CD4-positive, CD25-positive, alpha-beta regulatory T cell (primary cell): ENCODE results near the gene MYD88. TPM values are rescaled to one million over a fixed set of nuclear protein-coding genes. Genes with fewer than 3 reads are reported as not detected.

ENCODE experiments used
- ATAC-seq, 2 donors: fragments of 150-1000 bp; cut with Tn5 transposase; one replicate each; pipeline ENCODE4 v1.10.0; 2021; ENCODE audit warnings: low read depth in 2 of 2, moderate number of reproducible peaks in 2 of 2, moderate library complexity in 1 of 2
- DNase-seq, 3 donors: peaks; one replicate each; pipeline versions ENCODE4 v3.0.0 to v3.0.0-alpha.2; 2012 to 2022; ENCODE audit warnings: mixed read lengths in 1 of 3
- H3K27ac ChIP-seq: one replicate; pipeline ENCODE4 v1.7.0; 2013; ENCODE audit warnings: mild to moderate bottlenecking, low read length; ENCODE audit not compliant: insufficient read depth, poor library complexity, severe bottlenecking
- H3K27me3 ChIP-seq: one replicate; pipeline ENCODE4 v1.7.0; 2013; ENCODE audit warnings: low read length; ENCODE audit not compliant: control insufficient read depth, insufficient read depth
- H3K36me3 ChIP-seq: one replicate; pipeline ENCODE4 v1.7.0; 2013; ENCODE audit warnings: mild to moderate bottlenecking, low read length, moderate library complexity; ENCODE audit not compliant: control insufficient read depth, insufficient read depth
- H3K4me1 ChIP-seq: 2 replicates; pipeline ENCODE4 v1.7.0; 2013; ENCODE audit warnings: mild to moderate bottlenecking, low read length; ENCODE audit not compliant: insufficient read depth, control insufficient read depth, poor library complexity, severe bottlenecking
- H3K4me3 ChIP-seq: one replicate; pipeline ENCODE4 v1.7.0; 2013; ENCODE audit warnings: low read depth, mild to moderate bottlenecking, low read length, moderate library complexity
- H3K9me3 ChIP-seq, 2 experiments: 1 replicate in 1 of 2; 2 replicates in 1 of 2; pipeline ENCODE4 v1.7.0; 2013; ENCODE audit warnings: low read length in 2 of 2, mild to moderate bottlenecking in 1 of 2, moderate library complexity in 1 of 2; ENCODE audit not compliant: control insufficient read depth in 2 of 2
- H3K27ac Mint-ChIP-seq, 3 donors: one replicate each; pipeline ENCODE4 v1.8.0; 2020 to 2022; ENCODE audit warnings: mild to moderate bottlenecking in 3 of 3, mixed read lengths in 3 of 3, moderate library complexity in 2 of 3
- H3K27me3 Mint-ChIP-seq: one replicate; pipeline ENCODE4 v1.8.0; 2022; ENCODE audit warnings: mild to moderate bottlenecking, mixed read lengths
- H3K36me3 Mint-ChIP-seq: one replicate; pipeline ENCODE4 v1.8.0; 2020; ENCODE audit warnings: mixed read lengths
- H3K4me1 Mint-ChIP-seq, 4 donors: one replicate each; pipeline ENCODE4 v1.8.0; 2020 to 2022; ENCODE audit warnings: mixed read lengths in 4 of 4, mild to moderate bottlenecking in 1 of 4
- H3K4me3 Mint-ChIP-seq, 4 donors: one replicate each; pipeline ENCODE4 v1.8.0; 2020 to 2022; ENCODE audit warnings: mild to moderate bottlenecking in 4 of 4, mixed read lengths in 4 of 4, moderate library complexity in 3 of 4
- H3K9me3 Mint-ChIP-seq, 7 donors: one replicate each; pipeline ENCODE4 v1.8.0; 2020 to 2022; ENCODE audit warnings: mixed read lengths in 7 of 7, mild to moderate bottlenecking in 3 of 7, moderate library complexity in 2 of 7
- polyA plus RNA-seq, 4 donors: library from polyadenylated mRNA; unstranded; fragments of 300-500 nt; fragmentation: Illumina TruSeq; gene quantifications; one replicate each; pipeline ENCODE4 v1.2.3, GENCODE V29; 2021
- total RNA-seq: library from RNA; stranded (reverse); gene quantifications from one replicate; pipeline ENCODE4 v1.2.3, GENCODE V29; 2022

Gene MYD88
- total and polyA plus RNA-seq, 5 donors from 2014 or later = 49.9 to 184 (median 126) TPM

DNA sequence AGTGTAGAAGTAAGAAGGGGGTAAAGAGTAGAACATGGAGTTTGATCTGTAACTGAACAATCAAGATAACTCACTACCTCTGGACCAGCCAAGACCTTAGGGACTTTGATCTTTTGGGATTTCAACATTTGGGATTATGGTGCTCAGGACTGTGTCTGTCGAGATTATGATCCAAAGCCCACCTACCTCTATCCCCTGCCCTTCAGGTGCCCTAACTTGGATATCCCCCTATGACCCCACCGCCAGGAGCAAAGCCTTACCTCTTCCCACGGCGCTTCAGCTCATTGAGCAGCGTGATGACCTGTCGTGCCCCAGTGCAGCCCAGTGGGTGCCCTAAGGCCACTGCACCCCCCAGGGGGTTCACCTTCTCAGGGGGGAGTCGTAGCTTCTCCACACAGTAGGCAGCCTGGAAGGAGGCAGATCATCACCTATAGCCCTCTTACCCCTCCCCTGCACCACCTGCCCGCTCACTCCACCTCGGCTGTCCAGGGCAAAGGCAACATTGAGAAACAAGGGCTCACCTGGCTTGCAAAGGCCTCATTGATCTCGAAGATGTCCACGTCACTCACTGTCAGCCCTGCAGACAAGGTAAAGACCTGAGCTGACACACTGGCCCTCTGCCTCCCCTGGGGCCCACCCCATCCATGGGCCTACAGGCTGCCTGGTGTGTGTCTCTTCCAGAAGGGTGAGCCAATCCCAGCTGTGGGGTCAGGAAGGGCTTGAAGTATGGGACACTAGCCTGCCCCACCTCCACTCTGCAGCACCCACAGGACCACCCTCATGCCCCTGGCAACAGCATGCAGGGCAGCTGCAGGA, 12.9 kb upstream of the MYD88 start:
- H3K4me1 ChIP-seq = peaks cover 7% of the 10 kb centered on the region
- no peaks in the 10 kb centered on the region for H3K9me3 ChIP-seq
- H3K36me3 ChIP-seq = peaks cover 91% of the 10 kb centered on the region
- Mint-ChIP-seq H3K27me3 (no peaks in the 10 kb centered on the region), H3K27ac (peak overlapping the region in 1 of 3 donors; percentile 36), H3K4me3 (no peak overlapping the region), H3K36me3 (peaks cover 48% of the 10 kb centered on the region), H3K4me1 (peaks cover 0 to 18% (median 8%) of the 10 kb centered on the region in 4 donors), H3K9me3 (no peaks in the 10 kb centered on the region)
- DNase-seq (no peak), ATAC-seq (no peak)
- no peaks in the 10 kb centered on the region for H3K27me3 ChIP-seq
- no peak overlapping the region for H3K27ac ChIP-seq
- no peak overlapping the region for H3K4me3 ChIP-seq

DNA sequence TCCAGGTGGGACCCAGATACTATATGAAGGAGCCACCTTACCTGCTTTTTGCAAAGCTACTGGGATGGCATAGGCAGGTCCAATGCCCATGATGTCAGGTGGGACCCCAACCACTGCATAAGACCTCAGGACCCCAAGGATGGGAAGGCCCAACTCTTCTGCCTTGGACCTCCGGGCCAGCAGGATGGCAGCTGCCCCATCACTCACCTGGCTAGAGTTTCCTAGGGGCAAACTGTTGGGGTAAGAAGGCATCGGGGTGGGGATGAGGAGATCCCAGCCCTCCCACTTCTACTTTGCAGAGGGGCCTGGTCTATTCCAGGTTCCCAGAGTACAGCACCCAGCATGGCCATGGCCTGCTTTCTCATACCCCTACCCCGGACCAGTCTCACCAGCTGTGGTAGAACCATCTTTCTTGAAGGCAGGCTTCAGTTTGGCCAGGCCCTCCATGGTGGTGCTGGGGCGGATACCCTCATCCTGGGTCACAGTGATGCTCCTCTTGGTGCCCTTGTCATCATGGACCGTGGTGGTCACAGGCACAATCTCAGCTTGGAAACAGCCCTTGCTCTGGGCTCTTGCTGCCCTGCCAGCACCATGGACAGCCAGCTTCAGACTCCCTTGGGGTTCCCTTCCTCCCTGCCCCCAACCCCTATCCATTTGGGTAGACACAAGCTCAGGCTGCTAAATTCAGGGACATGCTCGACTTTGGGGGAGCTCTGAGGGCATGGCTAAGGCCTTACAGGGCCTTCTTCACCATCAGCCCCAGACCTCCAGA, 12.2 kb upstream of the MYD88 start:
- H3K36me3 Mint-ChIP-seq = peaks cover 50% of the 10 kb centered on the region
- no peaks in the 10 kb centered on the region for H3K27me3 Mint-ChIP-seq
- ATAC-seq (no peak), DNase-seq (no peak)
- no peaks in the 10 kb centered on the region for H3K9me3 Mint-ChIP-seq
- peak overlapping the region in 1 of 3 donors; percentile 52 for H3K27ac Mint-ChIP-seq
- peaks cover 0 to 19% (median 11%) of the 10 kb centered on the region in 4 donors for H3K4me1 Mint-ChIP-seq
- peaks cover 7% of the 10 kb centered on the region for H3K4me1 ChIP-seq
- no peaks in the 10 kb centered on the region for H3K9me3 ChIP-seq
- H3K27ac ChIP-seq = no peak overlapping the region
- no peaks in the 10 kb centered on the region for H3K27me3 ChIP-seq
- peaks cover 89% of the 10 kb centered on the region for H3K36me3 ChIP-seq
- H3K4me3 Mint-ChIP-seq = no peak overlapping the region
- H3K4me3 ChIP-seq = no peak overlapping the region

DNA sequence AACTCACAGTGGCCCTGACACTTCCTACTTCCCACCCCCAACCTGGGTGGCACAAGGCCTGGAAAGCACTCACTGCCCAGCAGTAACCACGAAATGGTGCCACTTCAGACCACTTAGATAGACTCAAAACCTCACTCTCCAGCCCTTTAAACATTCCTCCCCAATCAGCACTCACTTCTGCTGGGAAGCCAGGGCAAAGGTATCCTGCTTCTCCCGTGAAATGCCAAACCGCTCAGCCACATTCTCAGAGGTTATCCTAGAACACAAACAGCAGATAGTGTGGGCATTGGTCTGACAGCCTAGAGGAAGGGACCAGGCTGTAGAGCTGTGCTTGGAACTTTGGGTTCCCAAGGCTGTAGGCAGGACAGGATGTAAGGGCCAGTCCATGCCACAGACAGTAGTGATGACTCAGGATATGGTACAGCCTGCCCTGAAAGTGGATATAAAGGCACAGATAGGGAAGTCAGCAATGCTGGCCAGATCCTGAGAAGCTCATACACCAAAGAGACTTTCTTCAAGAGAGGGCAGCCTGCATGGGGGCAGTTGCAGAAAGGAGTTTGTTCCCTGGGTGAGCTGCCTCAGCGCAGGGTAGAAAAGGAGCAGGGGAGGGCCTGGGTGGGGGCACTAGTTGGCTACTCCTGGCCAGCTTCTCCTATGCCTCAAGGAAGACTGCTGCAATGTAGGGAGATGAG, 10.7 kb upstream of the MYD88 start:
- no peak for DNase-seq
- H3K4me3 Mint-ChIP-seq = no peak overlapping the region
- peak overlapping the region; percentile 55 to 93 (median 80) for H3K27ac Mint-ChIP-seq

DNA sequence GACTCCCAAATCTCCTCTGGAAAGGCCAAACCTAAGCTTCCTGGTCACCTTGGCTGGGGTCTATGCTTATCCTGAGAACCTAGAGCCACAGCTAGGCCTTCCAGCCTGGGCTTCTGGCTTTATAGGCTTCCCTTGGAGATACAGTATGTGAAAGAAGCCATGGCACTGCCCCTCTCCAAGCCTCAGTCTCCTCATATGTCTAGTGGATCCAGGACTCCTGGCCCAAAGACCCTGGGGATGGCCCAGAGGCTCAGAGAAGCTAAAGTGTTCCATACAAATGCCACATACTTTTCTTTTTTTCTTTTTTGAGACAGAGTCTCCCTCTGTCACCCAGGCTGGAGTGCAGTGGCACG, 10.2 kb upstream of the MYD88 start:
- peaks cover 46% of the 10 kb centered on the region for H3K36me3 Mint-ChIP-seq
- H3K27ac ChIP-seq = no peak overlapping the region
- peaks cover 7% of the 10 kb centered on the region for H3K4me1 ChIP-seq
- DNase-seq = no peak
- H3K4me1 Mint-ChIP-seq = peaks cover 0 to 35% (median 26%) of the 10 kb centered on the region in 4 donors
- H3K27me3 Mint-ChIP-seq = no peaks in the 10 kb centered on the region
- H3K9me3 ChIP-seq = no peaks in the 10 kb centered on the region
- H3K36me3 ChIP-seq = peaks cover 88% of the 10 kb centered on the region
- peak overlapping the region in 1 of 3 donors; percentile 80 for H3K27ac Mint-ChIP-seq
- no peak for ATAC-seq
- no peaks in the 10 kb centered on the region for H3K27me3 ChIP-seq
- H3K4me3 ChIP-seq = no peak overlapping the region
- no peaks in the 10 kb centered on the region for H3K9me3 Mint-ChIP-seq
- H3K4me3 Mint-ChIP-seq = no peak overlapping the region

More for the DNA sequence above, 10.7 kb upstream of the MYD88 start:
- Histone ChIP-seq H3K36me3 (peaks cover 88% of the 10 kb centered on the region), H3K27ac (no peak overlapping the region), H3K4me3 (no peak overlapping the region), H3K9me3 (no peaks in the 10 kb centered on the region), H3K4me1 (peaks cover 7% of the 10 kb centered on the region), H3K27me3 (no peaks in the 10 kb centered on the region)
- peaks cover 0 to 31% (median 22%) of the 10 kb centered on the region in 4 donors for H3K4me1 Mint-ChIP-seq
- ATAC-seq = peak in 1 of 2 donors; percentile 14
- H3K9me3 Mint-ChIP-seq = no peaks in the 10 kb centered on the region
- no peaks in the 10 kb centered on the region for H3K27me3 Mint-ChIP-seq
- peaks cover 51% of the 10 kb centered on the region for H3K36me3 Mint-ChIP-seq

DNA sequence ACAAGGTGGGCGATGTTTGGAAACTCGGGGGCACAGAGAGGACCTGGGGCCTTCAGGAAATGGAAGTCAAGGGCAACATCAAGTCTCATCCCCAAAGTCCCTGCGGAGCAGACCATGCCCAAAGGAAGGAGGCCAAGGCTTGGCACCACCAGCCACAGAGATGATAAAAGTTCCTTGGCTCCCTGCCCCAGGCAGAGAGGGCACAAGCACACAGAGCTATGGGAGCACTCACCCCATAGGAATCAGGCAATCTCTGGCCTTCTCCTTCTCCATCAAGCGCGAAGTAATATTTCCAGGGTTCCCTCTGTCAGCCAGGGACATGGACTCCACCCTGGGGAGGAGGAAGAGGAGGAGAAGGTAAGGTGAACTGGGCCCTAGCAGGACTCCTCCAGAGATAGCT, 9.4 kb upstream of the MYD88 start:
- no peak overlapping the region for H3K4me3 ChIP-seq
- Mint-ChIP-seq H3K4me3 (no peak overlapping the region), H3K27me3 (no peaks in the 10 kb centered on the region), H3K4me1 (peaks cover 0 to 37% (median 30%) of the 10 kb centered on the region in 4 donors), H3K36me3 (peaks cover 44% of the 10 kb centered on the region), H3K27ac (peak overlapping the region in 1 of 3 donors; percentile 67), H3K9me3 (no peaks in the 10 kb centered on the region)
- no peak for DNase-seq
- H3K9me3 ChIP-seq = no peaks in the 10 kb centered on the region
- H3K36me3 ChIP-seq = peaks cover 92% of the 10 kb centered on the region
- no peak overlapping the region for H3K27ac ChIP-seq
- peaks cover 7% of the 10 kb centered on the region for H3K4me1 ChIP-seq
- ATAC-seq = no peak
- no peaks in the 10 kb centered on the region for H3K27me3 ChIP-seq

DNA sequence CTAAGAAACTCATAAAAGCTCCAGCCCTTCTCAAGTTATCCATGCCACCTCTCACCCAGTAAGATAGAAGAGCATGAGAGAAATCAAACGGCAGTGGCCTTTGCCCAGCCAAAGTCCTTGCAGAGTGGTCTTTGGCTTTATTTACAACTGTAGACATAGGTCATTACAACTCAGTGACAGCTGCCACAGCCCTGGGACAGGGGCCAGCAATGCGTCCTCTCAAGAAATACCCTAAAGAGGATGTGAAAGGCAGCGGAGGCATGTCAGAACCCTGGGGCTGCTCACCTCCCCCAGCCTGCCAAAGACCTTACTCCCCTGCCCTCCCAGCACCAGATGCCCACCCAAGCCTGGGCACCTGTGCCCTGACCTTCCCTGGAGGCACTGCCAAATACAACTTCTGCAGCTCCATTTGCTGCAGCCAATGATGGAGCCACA, 7.8 kb upstream of the MYD88 start:
- H3K36me3 Mint-ChIP-seq = peaks cover 38% of the 10 kb centered on the region
- no peaks in the 10 kb centered on the region for H3K9me3 Mint-ChIP-seq
- DNase-seq = no peak

DNA sequence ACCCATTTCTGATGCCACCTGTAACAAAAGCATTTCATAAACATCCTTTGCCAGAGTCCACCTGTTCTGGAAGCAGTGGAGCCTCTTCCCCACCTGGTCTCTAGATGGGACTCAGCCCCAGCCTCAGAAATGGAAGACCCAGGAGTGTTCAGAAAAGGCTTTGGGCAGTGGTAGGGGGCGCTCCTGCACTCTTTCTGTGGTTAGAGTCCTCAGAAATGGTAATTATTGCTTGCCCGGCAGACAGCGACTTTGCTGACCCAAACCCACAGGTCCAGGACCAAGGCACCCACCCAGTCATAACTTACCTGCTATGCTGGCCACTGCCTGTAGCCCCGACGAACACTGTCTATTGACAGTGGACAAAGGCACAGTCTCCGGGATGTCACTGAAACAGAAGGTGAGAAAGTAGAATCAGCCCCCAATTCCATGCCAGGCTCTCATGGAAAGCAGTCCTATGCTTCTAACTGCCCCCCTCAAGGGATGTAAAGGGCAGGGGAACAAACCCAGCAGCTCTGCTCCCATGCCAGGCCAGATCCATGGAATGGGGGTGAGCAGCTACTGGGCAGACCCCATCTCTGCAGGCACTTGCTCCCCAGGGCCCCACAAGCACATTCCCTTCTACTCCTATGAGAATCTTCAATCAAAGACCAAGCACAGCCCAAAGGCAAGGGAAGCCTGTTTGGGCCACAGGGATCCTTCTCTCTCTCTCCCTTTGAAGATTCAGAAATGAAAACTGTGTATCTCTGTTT, 6.7 kb upstream of the MYD88 start:
- no peak for ATAC-seq
- Histone ChIP-seq H3K27me3 (no peaks in the 10 kb centered on the region), H3K9me3 (no peaks in the 10 kb centered on the region), H3K36me3 (peaks cover 66% of the 10 kb centered on the region), H3K4me1 (peaks cover 29% of the 10 kb centered on the region), H3K4me3 (no peak overlapping the region), H3K27ac (no peak overlapping the region)
- peak in 1 of 3 donors; percentile 33 for DNase-seq
- H3K27me3 Mint-ChIP-seq = no peaks in the 10 kb centered on the region
- peak overlapping the region in 2 of 3 donors; percentile 6 to 42 for H3K27ac Mint-ChIP-seq
- H3K9me3 Mint-ChIP-seq = no peaks in the 10 kb centered on the region
- H3K4me1 Mint-ChIP-seq = peaks cover 4 to 57% (median 40%) of the 10 kb centered on the region in 4 donors
- H3K4me3 Mint-ChIP-seq = peak overlapping the region in 2 of 4 donors; percentile 2 to 42
- H3K36me3 Mint-ChIP-seq = peaks cover 35% of the 10 kb centered on the region

More for the DNA sequence above, 7.8 kb upstream of the MYD88 start:
- peaks cover 4 to 50% (median 36%) of the 10 kb centered on the region in 4 donors for H3K4me1 Mint-ChIP-seq
- Histone ChIP-seq H3K27me3 (no peaks in the 10 kb centered on the region), H3K4me1 (peaks cover 18% of the 10 kb centered on the region), H3K36me3 (peaks cover 78% of the 10 kb centered on the region), H3K27ac (no peak overlapping the region), H3K9me3 (no peaks in the 10 kb centered on the region), H3K4me3 (no peak overlapping the region)
- no peaks in the 10 kb centered on the region for H3K27me3 Mint-ChIP-seq
- peak overlapping the region in 1 of 4 donors; percentile 19 for H3K4me3 Mint-ChIP-seq
- ATAC-seq = no peak
- peak overlapping the region; percentile 33 to 76 (median 36) for H3K27ac Mint-ChIP-seq
